AG20443 (cell line): ENCODE data around the gene ACOT13.
A peak's percentile ranks its signal among the peaks of the same experiment; 100 is the strongest.
"Not testable (repeated sequence)": the region's sequence is repeated elsewhere in the genome, so short reads cannot be mapped to it uniquely, and the experiment has no call there.

ENCODE experiments used
- DNase-seq: peaks from one replicate; pipeline ENCODE4 v3.0.0; 2012; ENCODE audit warnings: low spot score, mixed read lengths

The ACOT13 gene

DNA sequence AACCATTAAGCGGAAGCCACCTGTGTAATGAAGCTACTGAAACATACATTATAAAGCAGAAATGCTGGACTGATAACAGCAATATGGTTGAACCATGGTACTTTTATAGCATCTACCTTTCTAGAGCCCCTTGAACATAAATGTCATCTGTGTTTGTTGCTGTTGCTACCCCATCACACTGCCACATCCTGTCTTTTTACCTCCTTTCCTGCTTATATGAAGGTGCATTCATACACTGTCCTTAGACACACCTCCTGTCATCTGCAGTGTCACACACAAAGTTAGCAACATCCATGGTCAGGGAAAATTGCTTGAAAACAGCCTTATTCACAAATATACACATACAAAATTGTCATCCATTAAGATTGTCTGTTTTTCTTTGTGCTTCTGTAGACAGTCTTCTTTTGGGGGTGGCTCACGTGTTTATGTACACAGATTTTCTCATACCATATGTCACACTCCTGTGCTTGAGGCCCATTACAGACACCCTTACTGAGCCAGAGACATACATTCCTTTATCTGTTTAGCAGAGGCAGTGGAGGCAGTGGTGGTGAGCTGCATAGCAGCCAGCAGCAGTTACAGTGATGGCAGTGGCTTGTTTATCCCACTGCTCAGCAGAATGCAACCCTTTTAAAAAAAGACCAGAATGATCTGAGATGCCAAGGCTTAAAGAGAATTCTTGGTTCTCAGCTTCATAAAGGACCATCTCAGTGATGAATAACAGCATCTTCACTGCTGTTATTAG lies 26.1 kb downstream of the ACOT13 start:
- DNase-seq: no peak

DNA sequence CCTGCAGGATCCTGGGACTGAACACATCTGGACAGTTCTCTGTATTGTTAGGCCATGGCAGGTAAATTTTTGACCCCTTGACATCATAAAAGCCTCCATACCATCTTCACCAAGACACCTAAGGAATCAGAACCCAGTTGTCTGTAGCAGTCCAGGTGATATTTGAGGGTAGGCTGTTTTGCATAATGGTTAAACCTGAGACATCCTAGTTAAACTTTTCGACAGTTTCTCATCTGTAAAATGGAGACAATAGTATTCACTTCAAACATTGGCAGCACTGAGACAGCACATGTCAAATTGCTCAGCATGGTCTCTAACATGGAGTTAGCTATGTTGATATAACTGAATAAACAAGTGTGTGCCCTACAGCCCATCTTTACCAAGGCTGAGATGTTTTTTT lies 27.3 kb downstream of the ACOT13 start:
- DNase-seq: no peak

DNA sequence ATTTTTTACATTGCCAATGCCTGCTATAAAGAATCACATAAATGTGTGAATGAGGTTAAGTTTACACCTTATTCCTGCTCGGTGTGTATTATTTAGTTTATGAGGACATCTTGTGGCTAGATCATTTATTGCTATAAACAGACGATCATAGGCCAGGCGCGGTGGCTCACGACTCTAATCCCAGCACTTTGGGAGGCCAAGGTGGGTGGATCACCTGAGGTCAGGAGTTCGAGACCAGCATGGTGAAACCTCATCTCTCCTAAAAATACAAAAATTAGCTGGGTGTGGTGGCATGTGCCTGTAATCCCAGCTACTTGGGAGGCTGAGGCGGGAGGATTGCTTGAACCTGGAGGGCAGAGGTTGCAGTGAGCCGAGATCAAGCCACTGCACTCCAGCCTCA lies 28.8 kb downstream of the ACOT13 start:
- peak; percentile 52 for DNase-seq

DNA sequence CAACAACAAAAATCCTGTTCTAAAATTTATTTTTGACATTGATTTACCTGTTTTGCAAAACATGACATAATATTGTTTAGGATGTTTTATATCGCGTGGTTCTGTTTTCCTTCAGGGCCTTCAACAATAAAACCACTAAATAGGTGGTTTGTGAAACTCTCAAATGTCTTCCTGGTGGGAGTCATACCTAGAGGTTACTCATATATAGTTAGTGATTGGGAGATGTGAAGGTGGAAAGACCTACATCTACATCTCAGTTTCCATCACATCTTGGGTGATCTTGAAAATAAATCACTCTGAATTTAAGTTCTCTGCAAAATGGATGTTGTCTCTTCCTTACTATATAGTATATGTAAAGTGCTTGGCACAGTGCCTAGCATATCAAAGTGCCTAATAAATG lies 29.2 kb downstream of the ACOT13 start:
- no peak for DNase-seq

DNA sequence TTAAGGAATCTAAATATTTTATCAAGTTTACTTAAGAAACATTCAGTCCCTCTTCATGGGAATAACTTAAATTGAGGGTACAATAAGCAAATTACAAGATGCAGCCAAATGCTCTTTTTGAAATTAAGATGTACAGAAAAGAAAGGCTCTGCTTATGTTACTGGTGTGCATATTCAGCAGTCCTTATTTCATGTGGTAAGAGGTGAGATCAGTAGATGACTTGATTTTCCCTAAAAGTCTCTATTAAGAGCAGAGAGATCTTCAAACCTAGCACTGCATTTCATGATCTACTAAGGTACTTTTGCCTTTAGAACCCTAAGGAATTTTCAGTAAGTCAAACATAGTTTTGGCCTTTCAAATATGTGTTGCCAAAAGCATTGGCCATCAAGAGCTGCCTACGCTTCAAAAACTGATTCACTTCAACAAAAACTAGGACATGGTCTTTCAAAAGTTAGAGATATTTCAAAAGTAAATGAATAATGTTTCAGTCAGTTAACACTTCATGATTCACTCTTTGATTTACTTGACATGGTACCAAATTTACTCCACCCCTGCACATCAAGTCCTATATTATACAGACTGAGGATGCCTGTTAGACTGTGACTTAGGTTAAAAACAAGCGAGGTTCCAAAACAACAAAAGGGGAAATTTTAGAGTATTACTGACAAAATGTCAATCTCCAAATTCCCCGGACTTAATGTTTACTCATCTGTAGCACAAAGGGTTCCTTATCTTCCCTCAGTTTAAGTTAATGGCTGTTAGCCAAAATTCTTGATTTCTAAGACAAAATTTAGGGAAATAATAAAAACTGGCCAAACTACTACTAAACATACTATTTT lies 32.9 kb downstream of the ACOT13 start:
- no peak for DNase-seq

DNA sequence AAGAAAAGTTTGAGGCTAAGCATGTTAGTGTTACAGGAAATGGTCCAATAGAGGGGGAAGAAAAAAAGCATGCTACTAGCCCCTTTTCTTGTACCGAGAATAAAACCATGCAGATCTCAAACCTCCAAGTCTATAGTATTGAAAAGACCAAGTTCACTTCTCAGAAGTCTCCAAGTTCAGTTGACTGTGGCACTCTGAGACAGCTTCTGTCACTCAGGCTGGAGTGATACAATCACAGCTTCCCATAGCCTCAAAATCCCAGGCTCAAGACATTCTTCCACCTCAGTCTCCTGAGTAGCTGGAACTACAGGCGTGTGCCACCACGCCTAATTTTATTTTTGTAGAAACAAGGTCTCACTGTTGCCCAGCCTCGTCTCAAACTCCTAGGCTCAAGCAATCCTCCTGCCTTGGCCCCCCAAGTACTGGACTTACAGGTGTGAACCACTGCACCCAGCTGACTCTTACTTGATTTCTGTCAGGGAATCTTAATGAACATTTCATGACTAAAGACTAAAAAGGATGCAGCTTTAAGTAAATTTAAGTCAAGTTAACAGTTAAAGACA lies 35.9 kb downstream of the ACOT13 start:
- DNase-seq: no peak

DNA sequence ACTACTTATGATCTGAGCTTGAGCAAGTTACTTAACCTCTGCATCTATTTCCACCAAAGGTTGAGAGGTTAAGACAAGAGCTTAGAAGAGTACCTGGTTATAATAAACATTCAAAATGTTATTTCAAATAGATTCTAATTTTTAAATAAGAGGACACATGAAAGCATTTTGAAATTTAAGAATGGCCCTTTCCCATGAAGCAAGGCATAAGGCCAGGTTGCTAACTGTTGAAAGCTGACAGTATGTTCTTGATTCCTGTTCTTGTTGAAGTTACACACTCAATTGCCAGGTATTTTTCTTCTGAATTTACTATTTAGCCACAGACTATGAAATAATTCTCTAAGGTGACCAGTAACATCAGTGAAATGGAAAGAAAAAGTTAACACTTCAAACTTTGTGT lies 37.6 kb downstream of the ACOT13 start:
- DNase-seq: no peak

DNA sequence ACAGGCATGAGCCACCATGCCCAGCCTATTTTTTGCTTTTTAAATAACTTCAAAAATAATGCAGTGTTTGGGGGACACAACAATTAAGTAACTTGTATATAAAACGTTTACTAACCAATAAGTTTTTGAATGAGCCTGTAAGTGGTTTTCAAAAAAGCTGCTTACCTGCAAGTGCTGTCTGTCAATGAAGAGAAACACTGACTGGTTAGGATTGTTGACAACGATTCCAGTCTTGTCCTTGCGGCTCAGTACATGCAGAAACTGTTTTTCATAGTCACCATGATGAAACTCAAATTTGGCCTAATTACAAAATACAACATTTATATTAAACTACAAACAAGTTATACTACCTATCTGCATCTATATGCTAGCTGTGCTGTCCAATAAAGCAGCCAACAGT lies 41.7 kb downstream of the ACOT13 start:
- DNase-seq: no peak

DNA sequence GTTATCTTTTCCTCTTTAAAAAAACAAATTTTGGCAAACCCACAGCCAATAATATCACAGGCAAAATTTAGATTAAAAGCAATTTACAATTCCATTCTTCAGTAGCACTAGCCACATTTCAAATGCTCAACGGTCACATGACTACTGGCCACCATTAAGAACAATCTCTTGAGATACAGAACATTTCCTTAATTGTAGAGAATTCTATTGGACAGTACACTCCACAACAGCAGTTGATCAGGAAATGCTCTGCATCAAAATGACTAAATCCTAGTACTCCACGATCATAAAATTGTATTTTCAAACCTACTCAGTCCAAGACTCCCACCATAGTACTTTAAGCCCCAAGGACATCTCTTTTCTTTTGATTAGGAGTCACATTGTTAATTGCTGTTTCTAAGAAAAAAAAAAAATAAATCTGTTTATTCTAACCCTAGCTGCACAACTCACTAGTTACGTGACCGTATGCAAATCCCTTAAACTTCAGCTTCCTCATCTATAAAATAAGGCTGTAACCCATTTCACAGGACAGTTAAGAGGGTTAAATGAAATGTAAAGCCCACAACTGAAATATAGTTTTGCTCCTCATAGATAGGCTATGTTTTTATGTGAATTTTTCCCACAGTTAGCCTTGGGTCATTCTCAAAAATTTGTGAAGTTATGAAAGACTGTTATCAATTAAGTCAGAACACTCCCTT lies 42.3 kb downstream of the ACOT13 start:
- no peak for DNase-seq

DNA sequence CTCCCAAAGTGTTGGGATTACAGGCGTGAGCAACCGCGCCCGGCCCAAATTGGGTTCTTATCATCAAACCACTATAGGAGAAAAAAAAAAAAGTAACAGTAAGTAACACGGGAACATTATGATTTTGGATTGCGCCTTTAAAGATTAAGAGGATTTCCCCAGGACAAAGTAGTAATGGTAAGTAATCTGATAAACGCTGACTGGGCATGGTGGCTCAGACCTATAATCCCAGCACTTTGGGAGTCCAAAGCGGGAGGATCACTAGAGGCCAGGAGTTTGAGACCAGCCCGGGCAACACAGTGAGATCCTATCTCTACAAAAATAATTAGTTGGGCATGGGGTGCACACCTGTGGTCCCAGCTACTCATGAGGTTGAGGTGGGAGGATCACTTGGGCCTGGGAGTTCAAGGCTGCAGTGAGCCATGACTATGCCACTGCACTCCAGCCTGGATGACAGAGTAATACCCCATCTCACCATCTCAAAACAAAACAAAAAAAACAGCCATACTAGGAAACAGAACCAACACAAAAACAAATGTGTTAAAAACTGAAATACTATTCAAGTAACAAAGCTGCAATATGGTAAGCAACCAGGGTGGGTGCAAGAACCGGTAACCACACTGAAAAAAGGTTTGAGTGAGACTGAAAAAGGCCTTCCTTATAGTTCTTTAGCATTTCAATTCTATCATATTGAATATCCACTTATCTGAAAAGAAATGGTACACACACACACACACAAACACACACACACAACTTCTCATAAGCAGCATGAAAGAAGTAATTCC lies 43.8 kb downstream of the ACOT13 start:
- no peak for DNase-seq

DNA sequence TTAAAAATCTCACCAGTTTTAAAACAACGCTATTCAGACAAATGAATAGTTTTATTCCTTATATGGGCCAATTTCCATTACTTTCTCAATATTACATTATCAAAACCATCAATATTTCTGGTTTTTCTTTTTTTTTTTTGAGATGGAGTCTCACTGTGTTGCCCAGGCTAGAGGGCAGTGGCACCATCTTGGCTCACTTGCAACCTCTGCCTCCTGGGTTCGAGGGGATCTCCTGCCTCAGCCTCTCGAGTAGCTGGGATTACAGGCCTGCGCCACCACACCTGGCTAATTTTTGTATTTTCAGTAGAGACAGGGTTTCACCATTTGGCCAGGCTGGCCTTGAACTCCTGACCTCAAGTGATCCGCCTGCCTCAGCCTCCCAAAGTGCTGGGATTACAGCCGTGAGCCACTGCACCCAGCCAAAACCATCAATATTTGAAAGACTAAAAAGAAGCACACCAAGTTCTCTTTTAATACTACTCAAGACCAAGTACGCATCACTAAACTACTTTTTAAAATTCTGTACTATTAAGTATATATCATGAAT lies 49.8 kb downstream of the ACOT13 start:
- DNase-seq: not testable (repeated sequence)

DNA sequence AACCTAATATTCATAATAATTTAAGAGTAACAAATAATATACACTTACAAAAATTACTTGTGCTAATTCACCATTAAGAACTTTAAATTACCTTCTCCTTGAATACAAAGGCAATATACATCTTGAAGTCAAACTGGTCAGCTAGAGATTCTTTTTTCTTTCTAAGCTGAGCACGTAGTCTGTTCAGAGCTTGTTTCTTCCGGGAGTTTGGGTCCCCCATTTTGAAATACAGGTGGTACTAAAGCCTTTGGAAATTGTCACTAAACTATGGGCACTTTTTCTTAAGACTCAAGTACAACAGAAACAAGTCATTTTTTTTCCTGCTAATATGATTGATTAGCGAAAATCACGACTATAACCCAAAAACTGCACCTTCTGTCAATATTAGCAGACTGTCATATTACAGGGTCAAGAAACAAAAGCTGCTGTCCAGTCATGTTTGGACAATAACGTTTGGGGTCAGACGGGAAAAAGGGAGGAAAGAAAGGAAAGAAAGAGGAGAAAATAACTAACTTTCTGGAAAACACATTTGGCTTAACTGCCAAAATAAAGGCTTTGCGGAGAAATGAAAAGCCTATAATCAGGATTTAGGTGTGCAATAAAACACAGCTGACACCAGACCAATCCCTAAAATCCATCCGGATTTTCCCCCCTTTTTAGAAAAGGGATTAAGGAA lies 51.7 kb downstream of the ACOT13 start:
- no peak for DNase-seq

DNA sequence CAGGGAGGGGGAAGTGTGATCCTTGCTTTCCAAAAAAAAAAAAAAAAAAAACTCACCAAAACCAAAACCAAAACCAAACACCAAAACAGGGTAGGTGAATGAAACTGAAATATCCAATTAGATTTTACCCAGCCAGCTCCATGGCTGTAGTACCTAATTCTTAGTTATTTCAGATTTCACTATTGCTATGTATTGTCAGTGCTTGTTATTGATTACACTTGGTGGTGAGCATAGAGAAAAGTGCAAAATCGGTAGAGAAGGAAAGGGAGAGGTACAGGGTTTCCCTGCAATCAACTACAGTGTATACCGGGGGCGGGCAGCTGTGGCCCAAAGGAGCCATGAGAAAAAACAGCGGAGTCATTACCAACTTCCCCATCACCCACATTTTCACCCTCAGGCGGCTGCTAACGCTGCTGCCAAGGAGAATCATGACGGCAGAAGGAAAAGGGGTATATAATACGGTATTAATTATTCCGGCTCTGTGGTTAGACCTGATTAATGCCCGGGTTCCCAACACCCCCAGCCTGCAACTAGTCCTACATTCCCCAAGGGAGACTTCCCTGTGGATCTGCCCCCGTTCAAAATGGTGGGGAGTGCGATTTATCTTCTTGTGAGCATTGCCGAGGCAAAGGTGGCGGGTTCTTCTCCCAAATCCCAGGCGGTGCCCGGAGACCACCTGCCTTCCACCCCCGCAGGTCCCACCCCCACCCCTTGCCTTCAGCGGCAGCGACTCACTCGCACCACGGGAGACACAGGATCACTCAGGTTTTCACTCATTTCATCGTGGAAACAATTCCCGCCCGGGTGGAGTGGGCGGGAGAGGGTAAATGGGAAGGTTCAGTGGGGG lies 52.5 kb downstream of the ACOT13 start, which contains the start of gene C6orf62:
Gene C6orf62, minus strand, starts transcription at position 30 of the 847 bp plus-strand sequence. CDS start 486 bp downstream, outside the sequence.
- peak; percentile 10 for DNase-seq

DNA sequence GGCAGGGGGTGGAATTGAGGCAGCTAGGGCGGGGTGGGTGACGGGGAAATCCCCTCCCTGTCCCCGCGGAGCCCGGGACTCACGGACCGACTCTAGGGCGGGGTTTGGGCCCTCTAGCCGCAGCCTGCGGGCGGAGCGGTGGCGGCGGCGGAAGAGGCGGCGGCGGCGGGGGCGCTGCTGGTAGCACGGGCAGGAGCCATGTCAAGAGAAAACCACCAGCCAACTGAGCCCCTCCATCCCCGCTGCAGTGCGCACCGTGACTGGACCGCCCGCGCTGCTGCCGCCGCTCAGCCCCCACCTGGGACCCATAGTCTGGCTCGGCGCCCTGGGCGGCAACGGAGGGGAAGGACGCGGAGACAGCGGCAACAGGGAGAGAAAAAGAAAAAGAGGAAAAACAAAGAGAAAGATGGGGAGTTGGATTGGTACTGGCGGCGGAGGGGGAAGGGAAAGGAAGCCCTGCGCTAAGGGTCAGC lies 53.3 kb downstream of the ACOT13 start:
- peak; percentile 53 for DNase-seq

DNA sequence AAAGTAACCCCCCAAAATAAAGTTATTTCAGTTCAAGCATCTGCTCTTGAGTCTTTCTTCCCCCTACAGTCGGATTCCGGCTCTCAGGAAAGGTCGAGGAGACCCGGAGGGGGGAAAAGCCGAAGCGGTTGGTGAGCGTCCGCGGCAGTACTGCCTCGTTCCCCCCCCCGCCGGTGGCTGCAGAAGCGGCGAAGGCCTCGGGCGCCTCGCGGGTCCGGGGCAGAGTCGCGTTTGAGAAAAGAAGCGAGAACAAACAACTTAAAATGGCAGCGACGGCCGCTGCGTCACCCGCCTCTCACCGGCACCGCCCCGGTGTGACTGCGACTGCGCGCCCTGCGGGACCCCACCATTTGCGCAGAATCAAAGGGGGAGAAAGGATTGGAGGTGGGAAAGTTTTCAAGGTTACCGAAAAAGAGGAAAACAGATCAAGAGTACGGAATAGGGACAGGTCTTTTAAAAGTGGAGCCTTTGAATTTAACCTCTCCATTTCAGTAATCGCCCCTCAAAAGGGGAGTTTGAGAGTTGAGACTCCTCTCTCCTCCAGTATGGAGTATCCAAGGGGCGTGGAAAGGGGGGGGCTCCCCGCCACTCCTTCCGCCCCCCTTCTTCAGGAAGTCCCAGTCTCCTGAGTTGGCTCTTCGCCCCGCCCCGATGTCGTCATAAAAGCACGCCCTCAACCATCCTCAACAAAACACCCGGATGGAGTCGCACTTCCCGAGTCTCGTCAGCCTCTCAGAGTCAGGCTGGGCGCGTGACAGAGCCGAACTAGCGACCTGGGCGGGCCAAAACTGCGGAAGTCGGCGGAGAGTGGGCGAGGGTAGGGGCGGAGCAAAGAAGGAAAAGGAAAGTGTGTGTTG lies 54.0 kb downstream of the ACOT13 start:
- peak; percentile 98 for DNase-seq

DNA sequence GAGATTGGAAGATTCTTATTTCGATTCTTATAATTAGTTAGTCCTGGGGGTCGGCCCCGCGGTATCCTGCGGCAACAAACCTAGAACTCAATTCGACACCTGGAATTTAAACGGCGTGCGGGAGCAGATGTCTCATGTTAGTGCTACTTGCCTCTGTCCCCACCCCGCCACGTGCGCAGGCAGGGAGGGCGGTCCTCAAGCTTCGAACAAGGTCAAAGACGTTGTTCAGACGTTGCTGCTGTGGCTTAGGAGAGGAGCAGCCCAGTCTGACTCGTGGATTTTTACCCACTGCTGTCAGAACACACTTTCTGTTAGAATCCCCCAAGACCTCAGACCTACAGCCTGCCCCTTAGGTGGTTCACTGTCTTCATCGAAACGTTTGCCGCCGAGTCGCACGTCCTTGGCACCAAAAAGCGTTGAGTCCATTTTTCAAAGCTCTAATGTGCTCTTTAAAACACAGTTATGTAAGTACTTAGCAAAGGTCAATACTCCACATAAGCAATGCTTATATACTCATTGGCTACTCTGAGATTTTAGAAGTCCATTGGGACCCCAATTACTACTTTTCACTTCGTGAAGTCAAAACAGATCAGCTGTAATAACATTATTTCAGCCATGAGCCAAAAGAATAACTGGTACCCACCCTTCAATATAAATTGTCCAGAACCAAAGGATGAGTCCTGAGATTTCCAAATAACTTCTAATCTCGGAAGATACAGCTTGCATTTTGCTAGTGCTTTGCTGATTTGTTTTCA lies 54.8 kb downstream of the ACOT13 start:
- DNase-seq: peak; percentile 80

DNA sequence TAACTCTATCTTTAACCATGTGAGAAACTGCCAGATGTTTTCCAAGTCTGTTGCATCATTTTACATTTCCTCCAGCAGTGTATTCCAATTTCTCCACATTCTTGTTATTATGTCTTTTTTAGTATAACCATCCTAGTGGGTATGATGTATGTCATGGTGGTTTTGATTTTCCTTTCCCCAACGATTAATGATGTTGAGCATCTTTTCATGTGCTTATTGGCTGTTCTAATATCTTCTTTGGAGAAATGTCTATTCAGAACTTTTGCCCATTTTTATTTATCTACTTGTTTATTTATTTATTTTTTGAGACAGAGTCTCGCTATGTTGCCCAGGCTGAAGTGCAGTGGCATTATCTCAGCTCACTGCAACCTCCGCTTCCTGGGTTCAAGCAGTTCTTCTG lies 56.4 kb downstream of the ACOT13 start:
- no peak for DNase-seq

DNA sequence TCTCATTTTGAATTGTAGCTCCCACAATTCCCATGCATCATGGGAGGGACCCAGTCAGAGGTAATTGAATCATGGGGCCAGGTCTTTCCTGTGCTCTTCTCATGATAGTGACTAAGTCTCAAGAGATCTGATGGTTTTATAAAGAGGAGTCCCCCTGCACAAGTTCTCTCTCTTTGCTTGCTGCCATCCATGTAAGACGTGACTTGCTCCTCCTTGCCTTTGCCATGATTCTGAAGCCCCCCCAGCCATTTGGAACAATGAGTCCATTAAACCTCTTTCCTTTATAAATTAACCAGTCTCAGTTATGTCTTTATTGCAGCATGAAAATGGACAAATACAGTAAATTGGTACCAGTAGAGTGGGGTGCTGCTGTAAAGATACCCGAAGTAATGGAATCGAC lies 63.8 kb downstream of the ACOT13 start:
- not testable (repeated sequence) for DNase-seq
